ENCODE data around the gene MAD1L1. TPM values are rescaled to one million over a fixed set of nuclear protein-coding genes. Genes with fewer than 3 reads are reported as not detected.

The MAD1L1 gene
- total RNA-seq, 4 donors from 2014 or later: 21.0 to 49.7 (median 29.8) TPM

DNA sequence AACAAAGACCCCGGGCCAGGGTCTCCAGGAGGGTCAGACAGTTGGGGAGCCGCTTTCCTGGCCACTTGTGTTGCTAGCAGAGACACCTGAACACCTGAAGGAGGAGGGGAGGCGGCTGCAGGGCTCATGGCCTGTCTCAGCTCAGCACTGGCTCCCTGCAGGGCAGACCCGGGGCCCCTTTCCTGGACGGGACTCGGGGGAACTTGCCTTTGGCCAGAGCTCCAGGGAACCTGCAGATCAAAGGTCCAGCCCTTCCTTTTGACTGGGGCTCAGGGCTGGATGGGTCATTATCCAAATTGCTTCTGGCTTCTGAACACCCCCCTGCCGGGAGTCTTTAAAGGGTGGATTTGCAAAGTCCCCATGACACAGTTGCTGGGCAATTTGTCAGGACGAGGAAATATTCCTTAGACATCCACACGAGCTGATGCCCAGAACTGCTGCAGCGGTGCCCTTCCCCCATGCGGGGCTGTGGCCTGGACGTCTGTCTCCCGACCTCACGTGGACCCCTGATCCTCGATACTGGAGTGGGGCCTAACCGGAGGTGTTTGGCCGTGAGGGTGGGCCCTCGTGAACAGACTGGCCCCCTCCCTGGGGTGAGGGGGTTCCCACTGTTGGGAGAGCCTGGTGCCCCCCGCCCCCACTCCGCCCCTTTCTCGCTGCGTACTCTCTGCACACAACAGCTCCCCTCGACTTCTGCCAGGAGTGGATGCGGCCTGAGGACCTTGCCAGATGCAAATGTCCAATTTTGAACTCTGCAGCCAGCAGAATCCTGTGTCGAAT is 368.4 kb downstream of the MAD1L1 start:
- TF ChIP-seq, protein P1, sequence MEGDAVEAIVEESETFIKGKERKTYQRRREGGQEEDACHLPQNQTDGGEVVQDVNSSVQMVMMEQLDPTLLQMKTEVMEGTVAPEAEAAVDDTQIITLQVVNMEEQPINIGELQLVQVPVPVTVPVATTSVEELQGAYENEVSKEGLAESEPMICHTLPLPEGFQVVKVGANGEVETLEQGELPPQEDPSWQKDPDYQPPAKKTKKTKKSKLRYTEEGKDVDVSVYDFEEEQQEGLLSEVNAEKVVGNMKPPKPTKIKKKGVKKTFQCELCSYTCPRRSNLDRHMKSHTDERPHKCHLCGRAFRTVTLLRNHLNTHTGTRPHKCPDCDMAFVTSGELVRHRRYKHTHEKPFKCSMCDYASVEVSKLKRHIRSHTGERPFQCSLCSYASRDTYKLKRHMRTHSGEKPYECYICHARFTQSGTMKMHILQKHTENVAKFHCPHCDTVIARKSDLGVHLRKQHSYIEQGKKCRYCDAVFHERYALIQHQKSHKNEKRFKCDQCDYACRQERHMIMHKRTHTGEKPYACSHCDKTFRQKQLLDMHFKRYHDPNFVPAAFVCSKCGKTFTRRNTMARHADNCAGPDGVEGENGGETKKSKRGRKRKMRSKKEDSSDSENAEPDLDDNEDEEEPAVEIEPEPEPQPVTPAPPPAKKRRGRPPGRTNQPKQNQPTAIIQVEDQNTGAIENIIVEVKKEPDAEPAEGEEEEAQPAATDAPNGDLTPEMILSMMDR (IDR thresholded peaks at IDR 0.05; ENCODE audit: low read depth): no peak

DNA sequence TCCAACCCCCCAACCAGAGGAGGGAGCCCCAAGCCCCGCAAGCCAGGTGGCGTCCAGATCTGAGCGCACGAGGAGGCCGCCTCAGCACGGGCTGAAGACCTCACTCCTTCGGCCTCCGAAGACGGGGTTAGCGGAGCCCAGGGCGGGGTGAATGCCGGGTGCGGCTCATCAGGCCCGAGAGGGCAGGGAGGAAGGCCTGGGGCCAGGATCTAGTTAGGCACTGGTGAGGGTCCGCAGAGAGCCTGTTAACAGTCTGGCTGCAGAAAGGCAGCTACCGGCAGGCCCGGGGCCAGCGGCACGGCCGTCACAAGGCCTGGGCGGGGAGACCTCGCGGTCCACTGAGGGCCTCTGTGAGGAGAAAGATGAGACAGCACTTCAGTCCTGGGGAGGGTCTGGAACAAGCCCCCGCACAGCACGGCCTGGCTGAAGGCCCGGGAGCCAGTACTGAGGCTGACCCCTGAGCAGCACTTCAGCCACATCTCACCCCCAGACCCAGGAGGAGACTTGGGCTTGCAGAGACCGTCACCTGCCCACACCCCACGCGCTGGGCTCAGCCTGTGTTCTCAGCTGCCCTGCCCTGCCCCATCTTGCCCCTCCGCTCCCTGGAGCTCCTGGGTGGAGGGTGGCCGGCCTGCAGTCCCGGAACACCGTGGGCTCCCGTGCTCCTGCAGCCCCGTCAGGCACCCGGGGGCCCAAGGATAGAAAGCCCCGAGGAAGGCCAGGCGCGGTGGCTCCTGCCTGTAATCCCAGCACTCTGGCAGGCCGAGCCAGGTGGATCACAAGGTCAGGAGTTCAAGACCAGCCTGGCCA is 369.4 kb downstream of the MAD1L1 start:
- TF ChIP-seq, protein P1 (IDR thresholded peaks at IDR 0.05; ENCODE audit: low read depth): no peak

DNA sequence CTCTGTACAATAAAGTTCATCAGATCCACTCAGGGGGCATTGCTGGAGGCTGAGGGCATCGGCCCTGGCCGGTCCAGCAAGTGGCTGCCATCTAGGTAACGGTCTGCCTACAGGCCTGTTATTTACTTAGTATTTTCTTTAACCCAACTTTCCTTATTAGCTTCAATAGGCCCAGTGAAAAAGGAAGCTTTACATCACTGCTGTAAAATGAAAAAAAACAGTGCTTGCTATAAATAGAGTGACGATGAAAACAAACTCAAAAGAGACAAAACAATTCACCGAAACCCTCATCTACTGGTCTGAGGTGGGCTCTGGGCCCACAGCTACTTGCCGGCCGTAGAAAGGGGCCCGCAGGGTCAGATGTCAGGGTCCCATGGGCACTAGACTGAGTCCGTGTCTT is 370.2 kb downstream of the MAD1L1 start:
- TF ChIP-seq, protein P1 (IDR thresholded peaks at IDR 0.05; ENCODE audit: low read depth): no peak

DNA sequence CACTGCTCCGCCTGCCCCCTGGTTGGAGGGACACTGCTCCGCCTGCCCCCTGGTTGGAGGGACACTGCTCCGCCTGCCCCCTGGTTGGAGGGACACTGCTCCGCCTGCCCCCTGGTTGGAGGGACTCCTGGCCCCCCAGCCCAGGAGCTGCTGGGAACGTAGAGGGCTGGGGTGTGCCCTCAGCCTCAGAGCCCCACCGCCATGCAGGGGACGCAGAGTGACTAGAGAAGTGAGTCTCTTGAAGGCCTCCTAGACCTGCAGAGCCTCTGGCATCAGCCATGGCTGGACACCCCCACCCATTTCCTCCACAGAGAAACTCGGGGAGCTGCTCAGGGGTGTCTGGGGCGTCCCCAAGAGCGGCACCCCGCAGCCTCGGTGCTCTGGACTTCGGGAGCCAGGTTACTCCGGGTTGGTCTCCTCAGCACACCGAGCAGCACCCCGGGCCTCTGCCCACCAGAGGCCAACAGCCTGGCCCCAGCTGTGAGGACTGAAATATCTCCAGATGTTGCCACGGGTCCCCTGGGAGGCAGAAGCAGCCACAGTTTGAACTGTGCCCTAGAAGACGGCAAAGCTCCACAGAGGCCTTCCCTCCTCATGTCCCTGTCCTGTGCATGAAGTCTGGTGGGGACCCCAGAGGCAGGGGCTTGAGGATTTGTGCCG is 370.8 kb downstream of the MAD1L1 start:
- TF ChIP-seq, protein P1 (IDR thresholded peaks at IDR 0.05; ENCODE audit: low read depth): no peak

DNA sequence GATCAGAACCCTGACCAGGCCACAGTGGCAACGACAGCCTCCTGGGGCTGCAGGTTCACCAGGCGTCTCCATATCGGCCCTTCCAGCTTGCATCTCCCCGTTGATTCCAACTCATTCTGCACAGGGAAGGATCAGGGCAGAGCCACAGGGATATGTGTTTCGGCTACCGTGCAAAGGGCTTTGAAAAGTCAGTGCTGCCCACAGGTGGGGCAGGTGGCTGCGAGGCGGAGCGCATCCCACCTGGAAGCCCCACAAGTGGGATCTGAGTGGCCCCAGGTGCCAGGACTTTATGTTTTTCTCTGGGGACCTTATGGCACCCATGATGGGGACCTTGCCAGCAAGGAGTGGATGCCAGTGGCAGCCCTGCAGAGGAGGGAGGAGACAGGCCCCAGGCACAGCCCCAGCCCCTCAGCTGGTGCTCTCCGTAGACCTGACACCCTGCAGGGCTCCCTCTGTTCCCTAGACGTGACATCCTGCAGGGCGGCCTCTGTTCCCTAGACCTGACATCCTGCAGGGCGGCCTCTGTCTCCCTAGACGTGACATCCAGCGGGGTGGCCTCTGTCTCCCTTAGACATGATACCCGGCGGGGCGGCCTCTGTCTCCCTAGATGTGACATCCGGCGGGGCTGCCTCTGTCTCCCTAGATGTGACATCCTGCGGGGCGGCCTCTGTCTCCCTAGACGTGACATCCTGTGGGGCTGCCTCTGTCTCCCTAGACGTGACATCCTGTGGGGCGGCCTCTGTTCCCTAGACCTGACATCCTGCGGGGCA is 373.3 kb downstream of the MAD1L1 start:
- TF ChIP-seq, protein P1 (IDR thresholded peaks at IDR 0.05; ENCODE audit: low read depth): no peak

DNA sequence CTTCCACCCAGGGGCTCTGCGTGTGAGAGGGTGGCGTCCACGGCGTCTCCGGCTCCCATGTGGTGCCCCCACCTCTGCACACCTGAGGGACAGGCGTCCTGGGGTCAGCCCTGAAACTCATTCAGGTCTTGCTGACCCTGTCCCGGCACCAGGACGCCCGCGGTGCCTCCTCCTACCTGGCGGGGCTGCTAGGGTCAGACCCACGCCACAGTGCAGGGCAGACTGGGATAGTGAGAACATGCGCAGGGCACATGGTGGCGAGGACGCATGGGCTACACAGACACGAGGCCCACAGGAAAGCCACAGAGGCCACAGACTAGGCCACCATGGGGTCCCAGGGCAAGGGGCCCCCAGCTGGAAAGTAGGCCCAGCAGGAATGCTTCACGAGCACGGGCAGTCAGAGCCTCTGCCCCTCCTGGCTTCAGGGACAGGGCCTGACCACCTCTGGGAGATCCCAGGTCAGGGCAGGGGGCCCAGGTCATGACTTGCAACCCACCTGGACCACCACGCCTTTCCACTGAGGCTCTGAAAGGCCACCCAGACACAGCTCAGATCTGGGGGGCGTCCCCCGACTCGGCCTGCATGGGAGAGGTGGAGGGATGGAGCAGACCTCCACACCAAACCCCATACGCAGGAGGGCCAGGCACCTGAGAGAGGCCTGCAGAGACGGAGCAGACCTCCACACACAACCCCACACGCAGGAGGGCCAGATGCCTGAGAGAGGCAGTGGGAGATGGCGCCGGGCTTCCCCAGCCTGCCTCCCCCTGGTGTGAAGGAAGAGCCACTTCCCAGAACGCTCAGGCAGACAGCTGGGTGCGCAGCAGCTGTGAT is 374.1 kb downstream of the MAD1L1 start:
- TF ChIP-seq, protein P1 (IDR thresholded peaks at IDR 0.05; ENCODE audit: low read depth): no peak
